HepG2 (cell line): ENCODE data around the gene CDK2. TPM values are rescaled to one million over a fixed set of nuclear protein-coding genes. Genes with fewer than 3 reads are reported as not detected.
A peak's percentile ranks its signal among the peaks of the same experiment; 100 is the strongest.

ENCODE experiments used
- BRF2 ChIP-seq: sonication (generic); formaldehyde crosslinking; IDR thresholded peaks from 2 replicates; pipeline ENCODE4 v1.8.1; 2022; ENCODE audit warnings: mild to moderate bottlenecking, missing genetic modification reagents
- CERS6 ChIP-seq: sonication (generic); formaldehyde crosslinking; IDR thresholded peaks from 2 replicates; pipeline ENCODE4 v1.5.0; 2020; ENCODE audit warnings: missing genetic modification reagents
- E2F2 ChIP-seq: sonication (generic); formaldehyde crosslinking; IDR thresholded peaks from 2 replicates; pipeline ENCODE4 v1.4.0; 2020; ENCODE audit warnings: missing genetic modification reagents, borderline replicate concordance
- HDAC1 ChIP-seq: sonication (generic); formaldehyde crosslinking; IDR thresholded peaks from 2 replicates; pipeline ENCODE4 v1.5.1; 2020; ENCODE audit warnings: mild to moderate bottlenecking, missing genetic modification reagents
- IKZF4 ChIP-seq: sonication (generic); formaldehyde crosslinking; IDR thresholded peaks from 2 replicates; pipeline ENCODE4 v1.5.1; 2020; ENCODE audit warnings: borderline replicate concordance, mild to moderate bottlenecking, low read depth, missing genetic modification reagents; ENCODE audit errors: not compliant biosample characterization
- IRF2 ChIP-seq: IDR thresholded peaks from 2 replicates; pipeline ENCODE4 v1.6.1; 2018; ENCODE audit warnings: missing genetic modification reagents, missing compliant biosample characterization
- KLF16 ChIP-seq, 2 experiments: sonication (generic) in 1 of 2; formaldehyde crosslinking in 1 of 2; IDR thresholded peaks; 2 replicates each; pipeline versions ENCODE4 v1.6.1 to v1.8.0; 2016 to 2023; ENCODE audit warnings: missing genetic modification reagents in 2 of 2, missing compliant biosample characterization in 1 of 2
- KLF6 ChIP-seq: IDR thresholded peaks from 2 replicates; pipeline ENCODE4 v1.8.0; 2016; ENCODE audit warnings: missing biosample characterization, missing genetic modification reagents
- MEIS1 ChIP-seq: sonication (generic); formaldehyde crosslinking; IDR thresholded peaks from 2 replicates; pipeline ENCODE4 v1.9.0; 2021; ENCODE audit warnings: mild to moderate bottlenecking, missing genetic modification reagents, moderate library complexity, borderline replicate concordance
- POLR2AphosphoS2 ChIP-seq: IDR thresholded peaks from 2 replicates; pipeline ENCODE4 v1.6.1; 2011; ENCODE audit warnings: low read depth, low read length, improper control_type of control experiment
- RBM22 ChIP-seq: fragments of 200-400 bp; formaldehyde crosslinking; optimal IDR thresholded peaks from 2 replicates; pipeline ENCODE3; 2017; ENCODE audit warnings: mild to moderate bottlenecking, low read length, moderate library complexity
- RFX1 ChIP-seq: fragments of 450-650 bp; IDR thresholded peaks from 2 replicates; pipeline ENCODE4 v1.6.1; 2017
- SALL2 ChIP-seq: sonication (generic); formaldehyde crosslinking; IDR thresholded peaks from 2 replicates; pipeline ENCODE4 v1.8.1; 2023; ENCODE audit warnings: mild to moderate bottlenecking, missing genetic modification reagents, inconsistent platforms
- SUZ12 ChIP-seq: fragments of 150-350 bp; IDR thresholded peaks from 2 replicates; pipeline ENCODE4 v1.6.1; 2014; ENCODE audit warnings: low read depth, low read length
- ZFP82 ChIP-seq: sonication (generic); formaldehyde crosslinking; IDR thresholded peaks from 2 replicates; pipeline ENCODE4 v1.5.1; 2020; ENCODE audit warnings: mild to moderate bottlenecking, missing genetic modification reagents, borderline replicate concordance
- ZNF230 ChIP-seq: sonication (generic); formaldehyde crosslinking; IDR thresholded peaks from 2 replicates; pipeline ENCODE4 v1.4.0; 2020; ENCODE audit warnings: mild to moderate bottlenecking, missing genetic modification reagents
- ZNF354B ChIP-seq: sonication (generic); formaldehyde crosslinking; IDR thresholded peaks from 2 replicates; pipeline ENCODE4 v1.8.0; 2022; ENCODE audit warnings: mild to moderate bottlenecking, missing genetic modification reagents
- ZNF564 ChIP-seq: sonication (generic); formaldehyde crosslinking; IDR thresholded peaks from 2 replicates; pipeline ENCODE4 v1.8.1; 2023; ENCODE audit warnings: mild to moderate bottlenecking, missing genetic modification reagents
- ZNF616 ChIP-seq: sonication (generic); formaldehyde crosslinking; IDR thresholded peaks from 2 replicates; pipeline ENCODE4 v1.5.0; 2020; ENCODE audit warnings: low read depth, mild to moderate bottlenecking, missing genetic modification reagents
- ZNF672 ChIP-seq: sonication (generic); formaldehyde crosslinking; IDR thresholded peaks from 2 replicates; pipeline ENCODE4 v1.8.1; 2022; ENCODE audit warnings: missing genetic modification reagents
- ZNF816 ChIP-seq: sonication (generic); formaldehyde crosslinking; IDR thresholded peaks from 2 replicates; pipeline ENCODE4 v1.8.0; 2022; ENCODE audit warnings: missing genetic modification reagents, mild to moderate bottlenecking, borderline replicate concordance
- ZSCAN20 ChIP-seq: sonication (generic); formaldehyde crosslinking; IDR thresholded peaks from 2 replicates; pipeline ENCODE4 v1.4.0; 2020; ENCODE audit warnings: missing genetic modification reagents, mild to moderate bottlenecking, borderline replicate concordance
- ZSCAN25 ChIP-seq: sonication (generic); formaldehyde crosslinking; IDR thresholded peaks from 2 replicates; pipeline ENCODE4 v1.8.0; 2022; ENCODE audit warnings: mild to moderate bottlenecking, missing genetic modification reagents
- ZSCAN29 ChIP-seq: sonication (generic); formaldehyde crosslinking; conservative IDR thresholded peaks from 2 replicates; pipeline ENCODE4 v1.4.0; 2020; ENCODE audit warnings: mild to moderate bottlenecking, missing genetic modification reagents
- polyA plus RNA-seq, 8 experiments: library from polyadenylated mRNA; depleted of rRNA in 3 of 8; stranded (reverse) in 7 of 8; unstranded in 1 of 8; fragments of >200 nt; fragmentation: Illumina TruSeq in 4 of 8; extraction: Trizol in 4 of 8; gene quantifications; 2 replicates each; pipeline versions ENCODE4 v1.2.1 to v1.2.3, GENCODE V29; 2011 to 2016; ENCODE audit warnings: low read depth in 4 of 8, missing spikeins in 1 of 8, mixed read lengths in 1 of 8; ENCODE audit not compliant: insufficient read depth in 1 of 8
- total RNA-seq, 5 experiments: library from RNA; depleted of rRNA; stranded (reverse); fragments of >200 nt; fragmentation: Illumina TruSeq; extraction: Trizol; gene quantifications; 2 replicates each; pipeline ENCODE4 v1.2.3, GENCODE V29; 2016; ENCODE audit warnings: low read depth in 1 of 5
- TF ChIP-seq, protein P1 (sequence below): sonication (generic); formaldehyde crosslinking; IDR thresholded peaks from 2 replicates; pipeline ENCODE4 v1.8.0; 2022; ENCODE audit warnings: missing genetic modification reagents, mild to moderate bottlenecking, inconsistent platforms, borderline replicate concordance
- TF ChIP-seq, protein P2 (sequence below): IDR thresholded peaks from 2 replicates; pipeline ENCODE4 v1.6.1; 2016; ENCODE audit warnings: missing biosample characterization, missing genetic modification reagents, low read depth

Gene CDK2
- total and polyA plus RNA-seq, 2 of the 13 experiments (the other 11 are each of a cell fraction or from before 2014, with no cell fraction given), result 47.5 to 52.6 TPM

- no peak for TF ChIP-seq ZSCAN20 (CRISPR knock-in tag)
- TF ChIP-seq SALL2 (CRISPR knock-in tag), result 0 out of 2 replicates have a peak, but pooled peaks have one; percentile 28
- TF ChIP-seq RFX1, result no peak
- no peak for TF ChIP-seq HDAC1 (CRISPR knock-in tag)
- no peak for TF ChIP-seq CERS6 (CRISPR knock-in tag)
- no peak for TF ChIP-seq RBM22
- TF ChIP-seq ZFP82 (CRISPR knock-in tag), result no peak
- TF ChIP-seq KLF16 (CRISPR knock-in tag; IDR thresholded peaks at IDR 0.05), result no peak
- TF ChIP-seq MEIS1 (CRISPR knock-in tag), result no peak
- TF ChIP-seq ZSCAN29 (CRISPR knock-in tag), result no peak
- no peak for TF ChIP-seq ZNF354B
- TF ChIP-seq, protein P1, sequence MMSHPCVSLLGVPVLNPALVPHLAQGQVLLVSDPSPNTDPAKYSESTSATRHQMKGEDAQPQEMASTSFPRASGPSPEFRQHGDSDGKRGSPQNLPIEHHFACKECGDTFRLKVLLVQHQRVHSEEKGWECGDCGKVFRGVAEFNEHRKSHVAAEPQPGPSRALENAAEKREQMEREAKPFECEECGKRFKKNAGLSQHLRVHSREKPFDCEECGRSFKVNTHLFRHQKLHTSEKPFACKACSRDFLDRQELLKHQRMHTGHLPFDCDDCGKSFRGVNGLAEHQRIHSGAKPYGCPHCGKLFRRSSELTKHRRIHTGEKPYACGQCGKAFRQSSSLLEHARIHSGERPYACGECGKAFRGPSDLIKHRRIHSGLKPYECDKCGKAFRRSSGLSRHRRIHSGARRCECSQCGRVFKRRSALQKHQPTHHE, result no peak
- no peak for TF ChIP-seq ZNF816 (CRISPR knock-in tag)
- no peak for TF ChIP-seq BRF2 (CRISPR knock-in tag)
- no peak for TF ChIP-seq ZNF230 (CRISPR knock-in tag)
- TF ChIP-seq IKZF4, result no peak
- no peak for TF ChIP-seq ZNF616
- TF ChIP-seq KLF6, result no peak
- no peak for TF ChIP-seq ZNF564
- TF ChIP-seq SUZ12, result no peak
- TF ChIP-seq, protein P2, sequence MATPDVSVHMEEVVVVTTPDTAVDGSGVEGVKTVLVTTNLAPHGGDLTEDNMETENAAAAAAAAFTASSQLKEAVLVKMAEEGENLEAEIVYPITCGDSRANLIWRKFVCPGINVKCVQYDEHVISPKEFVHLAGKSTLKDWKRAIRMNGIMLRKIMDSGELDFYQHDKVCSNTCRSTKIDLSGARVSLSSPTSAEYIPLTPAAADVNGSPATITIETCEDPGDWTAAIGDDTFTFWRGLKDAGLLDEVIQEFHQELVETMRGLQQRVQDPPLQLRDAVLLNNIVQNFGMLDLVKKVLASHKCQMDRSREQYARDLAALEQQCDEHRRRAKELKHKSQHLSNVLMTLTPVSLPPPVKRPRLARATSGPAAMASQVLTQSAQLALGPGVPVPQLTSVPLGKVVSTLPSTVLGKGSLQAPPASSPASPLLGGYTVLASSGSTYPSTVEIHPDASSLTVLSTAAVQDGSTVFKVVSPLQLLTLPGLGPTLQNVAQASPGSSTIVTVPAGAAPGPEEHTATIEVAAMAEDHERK (CRISPR knock-in tag), result no peak
- no peak for TF ChIP-seq POLR2AphosphoS2
- no peak for TF ChIP-seq ZNF672
- TF ChIP-seq IRF2, result no peak; the same call in 1 of the 2 replicates
- TF ChIP-seq ZSCAN25 (CRISPR knock-in tag), result no peak
- no peak for TF ChIP-seq E2F2 (CRISPR knock-in tag)
These were observed 35.8 kb upstream of the CDK2 start, which contains the start of gene DGKA (continued) for GRCh38 chr12:55930771-55931316.
